ENCODE results near the gene CFAP157. TPM values are rescaled to one million over a fixed set of nuclear protein-coding genes. Genes with fewer than 3 reads are reported as not detected.

Gene CFAP157
- total and polyA plus RNA-seq, 2 of the 13 experiments (the other 11 are each of a cell fraction or from before 2014, with no cell fraction given), result 0.07 TPM; not detected in 1

DNA sequence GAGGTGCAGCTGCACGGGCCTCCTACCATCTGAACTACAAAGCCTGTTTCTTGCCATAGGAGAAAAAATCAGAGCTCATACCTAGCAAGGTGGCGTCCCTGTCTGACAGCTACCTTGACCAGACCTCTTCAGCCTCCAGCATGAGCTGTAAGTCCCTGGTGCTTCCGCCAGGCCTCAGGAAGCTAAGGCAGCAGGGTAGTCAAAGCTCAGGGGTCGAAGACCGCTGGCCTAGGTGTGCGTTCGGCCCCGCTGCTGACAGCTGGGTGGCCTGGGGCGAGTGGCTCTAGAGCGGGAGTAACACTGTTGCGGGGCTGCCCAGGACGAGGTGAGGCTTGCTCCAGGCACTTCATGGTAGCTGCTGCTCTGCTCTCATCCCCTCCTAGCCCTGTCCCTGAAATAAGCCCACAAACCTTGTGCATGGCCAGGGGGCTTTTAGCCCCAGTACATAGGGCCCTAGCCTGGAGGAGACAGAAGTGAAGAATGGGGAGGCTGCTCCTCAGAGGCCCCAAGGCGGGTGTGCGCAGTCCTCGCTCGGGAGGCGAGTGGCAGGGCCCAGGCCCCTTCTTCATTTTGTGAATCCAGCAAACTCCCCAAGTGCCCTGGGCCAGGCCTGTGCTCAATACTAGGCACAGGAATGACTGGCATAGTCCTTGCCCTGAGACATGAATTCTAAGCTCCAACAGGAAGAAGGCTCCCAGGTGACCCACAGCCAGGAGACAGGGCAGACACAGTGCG lies 22.9 kb downstream of the CFAP157 start (continued):
- TF ChIP-seq, protein P1, sequence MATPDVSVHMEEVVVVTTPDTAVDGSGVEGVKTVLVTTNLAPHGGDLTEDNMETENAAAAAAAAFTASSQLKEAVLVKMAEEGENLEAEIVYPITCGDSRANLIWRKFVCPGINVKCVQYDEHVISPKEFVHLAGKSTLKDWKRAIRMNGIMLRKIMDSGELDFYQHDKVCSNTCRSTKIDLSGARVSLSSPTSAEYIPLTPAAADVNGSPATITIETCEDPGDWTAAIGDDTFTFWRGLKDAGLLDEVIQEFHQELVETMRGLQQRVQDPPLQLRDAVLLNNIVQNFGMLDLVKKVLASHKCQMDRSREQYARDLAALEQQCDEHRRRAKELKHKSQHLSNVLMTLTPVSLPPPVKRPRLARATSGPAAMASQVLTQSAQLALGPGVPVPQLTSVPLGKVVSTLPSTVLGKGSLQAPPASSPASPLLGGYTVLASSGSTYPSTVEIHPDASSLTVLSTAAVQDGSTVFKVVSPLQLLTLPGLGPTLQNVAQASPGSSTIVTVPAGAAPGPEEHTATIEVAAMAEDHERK (CRISPR knock-in tag; IDR thresholded peaks at IDR 0.05; ENCODE audit: low read depth), result no peak
- TF ChIP-seq, protein P2, sequence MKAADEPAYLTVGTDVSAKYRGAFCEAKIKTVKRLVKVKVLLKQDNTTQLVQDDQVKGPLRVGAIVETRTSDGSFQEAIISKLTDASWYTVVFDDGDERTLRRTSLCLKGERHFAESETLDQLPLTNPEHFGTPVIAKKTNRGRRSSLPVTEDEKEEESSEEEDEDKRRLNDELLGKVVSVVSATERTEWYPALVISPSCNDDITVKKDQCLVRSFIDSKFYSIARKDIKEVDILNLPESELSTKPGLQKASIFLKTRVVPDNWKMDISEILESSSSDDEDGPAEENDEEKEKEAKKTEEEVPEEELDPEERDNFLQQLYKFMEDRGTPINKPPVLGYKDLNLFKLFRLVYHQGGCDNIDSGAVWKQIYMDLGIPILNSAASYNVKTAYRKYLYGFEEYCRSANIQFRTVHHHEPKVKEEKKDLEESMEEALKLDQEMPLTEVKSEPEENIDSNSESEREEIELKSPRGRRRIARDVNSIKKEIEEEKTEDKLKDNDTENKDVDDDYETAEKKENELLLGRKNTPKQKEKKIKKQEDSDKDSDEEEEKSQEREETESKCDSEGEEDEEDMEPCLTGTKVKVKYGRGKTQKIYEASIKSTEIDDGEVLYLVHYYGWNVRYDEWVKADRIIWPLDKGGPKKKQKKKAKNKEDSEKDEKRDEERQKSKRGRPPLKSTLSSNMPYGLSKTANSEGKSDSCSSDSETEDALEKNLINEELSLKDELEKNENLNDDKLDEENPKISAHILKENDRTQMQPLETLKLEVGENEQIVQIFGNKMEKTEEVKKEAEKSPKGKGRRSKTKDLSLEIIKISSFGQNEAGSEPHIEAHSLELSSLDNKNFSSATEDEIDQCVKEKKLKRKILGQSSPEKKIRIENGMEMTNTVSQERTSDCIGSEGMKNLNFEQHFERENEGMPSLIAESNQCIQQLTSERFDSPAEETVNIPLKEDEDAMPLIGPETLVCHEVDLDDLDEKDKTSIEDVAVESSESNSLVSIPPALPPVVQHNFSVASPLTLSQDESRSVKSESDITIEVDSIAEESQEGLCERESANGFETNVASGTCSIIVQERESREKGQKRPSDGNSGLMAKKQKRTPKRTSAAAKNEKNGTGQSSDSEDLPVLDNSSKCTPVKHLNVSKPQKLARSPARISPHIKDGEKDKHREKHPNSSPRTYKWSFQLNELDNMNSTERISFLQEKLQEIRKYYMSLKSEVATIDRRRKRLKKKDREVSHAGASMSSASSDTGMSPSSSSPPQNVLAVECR (CRISPR knock-in tag; IDR thresholded peaks at IDR 0.05; ENCODE audit: borderline replicate concordance), result 0 out of 2 replicates have a peak, but pooled peaks have one; percentile 32
- TF ChIP-seq ZSCAN9 (CRISPR knock-in tag; IDR thresholded peaks at IDR 0.05; ENCODE audit: borderline replicate concordance) (no peak), MED13 (CRISPR knock-in tag; IDR thresholded peaks at IDR 0.05) (no peak), ZBTB7B (CRISPR knock-in tag; IDR thresholded peaks at IDR 0.05) (0 out of 2 replicates have a peak, but pooled peaks have one; percentile 36), ZC3H4 (CRISPR knock-in tag; IDR thresholded peaks at IDR 0.05; ENCODE audit: borderline replicate concordance) (no peak), WIZ (CRISPR knock-in tag; IDR thresholded peaks at IDR 0.05) (no peak), ZFX (CRISPR knock-in tag; IDR thresholded peaks at IDR 0.05; ENCODE audit: low read depth) (peak; percentile 77), CHD2 (IDR thresholded peaks at IDR 0.05; ENCODE audit: low read depth, low read length) (no peak), TOPORS (CRISPR knock-in tag; IDR thresholded peaks at IDR 0.05) (no peak), CCDC6 (CRISPR knock-in tag; IDR thresholded peaks at IDR 0.05) (no peak), ZFP36 (IDR thresholded peaks at IDR 0.05; ENCODE audit: borderline replicate concordance, low read depth, low read length, partially characterized antibody) (no peak), ZMYM3 (CRISPR knock-in tag; IDR thresholded peaks at IDR 0.05) (no peak), ZNF660 (CRISPR knock-in tag; IDR thresholded peaks at IDR 0.05; ENCODE audit: borderline replicate concordance, low read depth) (no peak), ARNT (IDR thresholded peaks at IDR 0.05) (no peak), ZNF615 (CRISPR knock-in tag; IDR thresholded peaks at IDR 0.05; ENCODE audit: borderline replicate concordance) (no peak), ZNF335 (CRISPR knock-in tag; IDR thresholded peaks at IDR 0.05) (no peak), ZNF572 (CRISPR knock-in tag; IDR thresholded peaks at IDR 0.05) (no peak), ZNF44 (CRISPR knock-in tag; IDR thresholded peaks at IDR 0.05) (no peak), SNAPC2 (CRISPR knock-in tag; IDR thresholded peaks at IDR 0.05) (no peak), SMC3 (IDR thresholded peaks at IDR 0.05; ENCODE audit: low read length) (no peak), FOXK2 (IDR thresholded peaks at IDR 0.05) (no peak)
- TF ChIP-seq, protein P3, sequence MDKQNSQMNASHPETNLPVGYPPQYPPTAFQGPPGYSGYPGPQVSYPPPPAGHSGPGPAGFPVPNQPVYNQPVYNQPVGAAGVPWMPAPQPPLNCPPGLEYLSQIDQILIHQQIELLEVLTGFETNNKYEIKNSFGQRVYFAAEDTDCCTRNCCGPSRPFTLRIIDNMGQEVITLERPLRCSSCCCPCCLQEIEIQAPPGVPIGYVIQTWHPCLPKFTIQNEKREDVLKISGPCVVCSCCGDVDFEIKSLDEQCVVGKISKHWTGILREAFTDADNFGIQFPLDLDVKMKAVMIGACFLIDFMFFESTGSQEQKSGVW (CRISPR knock-in tag; IDR thresholded peaks at IDR 0.05; ENCODE audit: borderline replicate concordance), result no peak
- TF ChIP-seq, protein P4, sequence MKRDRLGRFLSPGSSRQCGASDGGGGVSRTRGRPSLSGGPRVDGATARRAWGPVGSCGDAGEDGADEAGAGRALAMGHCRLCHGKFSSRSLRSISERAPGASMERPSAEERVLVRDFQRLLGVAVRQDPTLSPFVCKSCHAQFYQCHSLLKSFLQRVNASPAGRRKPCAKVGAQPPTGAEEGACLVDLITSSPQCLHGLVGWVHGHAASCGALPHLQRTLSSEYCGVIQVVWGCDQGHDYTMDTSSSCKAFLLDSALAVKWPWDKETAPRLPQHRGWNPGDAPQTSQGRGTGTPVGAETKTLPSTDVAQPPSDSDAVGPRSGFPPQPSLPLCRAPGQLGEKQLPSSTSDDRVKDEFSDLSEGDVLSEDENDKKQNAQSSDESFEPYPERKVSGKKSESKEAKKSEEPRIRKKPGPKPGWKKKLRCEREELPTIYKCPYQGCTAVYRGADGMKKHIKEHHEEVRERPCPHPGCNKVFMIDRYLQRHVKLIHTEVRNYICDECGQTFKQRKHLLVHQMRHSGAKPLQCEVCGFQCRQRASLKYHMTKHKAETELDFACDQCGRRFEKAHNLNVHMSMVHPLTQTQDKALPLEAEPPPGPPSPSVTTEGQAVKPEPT (CRISPR knock-in tag; IDR thresholded peaks at IDR 0.05; ENCODE audit: low read depth), result no peak
